HEK293T (cell line): ENCODE data around the gene TRIM29.

Experiments
- CTCF ChIA-PET: fragments of 350-600 bp; formaldehyde crosslinking; extraction: SDS; loops from one replicate; lab custom pipeline; 2021; ENCODE audit warnings: antibody characterized with exemption, inconsistent platforms; lab: Yijun Ruan, JAX
- POLR2A ChIA-PET: fragments of 350-600 bp; formaldehyde crosslinking; extraction: SDS; loops from one replicate; lab custom pipeline; 2020; ENCODE audit warnings: antibody characterized with exemption, inconsistent platforms; lab: Yijun Ruan, JAX
- DNase-seq: peaks from one replicate; pipeline ENCODE4 v3.0.0; 2012; ENCODE audit warnings: mixed read lengths; ENCODE audit errors: extremely low spot score
- ARNT ChIP-seq: fragments of 450-650 bp; IDR thresholded peaks from 2 replicates; pipeline ENCODE4 v1.6.1; 2017; ENCODE audit warnings: mild to moderate bottlenecking
- BHLHE40 ChIP-seq: fragments of 450-650 bp; IDR thresholded peaks from 2 replicates; pipeline ENCODE4 v1.6.1; 2016; ENCODE audit warnings: mild to moderate bottlenecking, moderate library complexity, borderline replicate concordance
- CTBP1 ChIP-seq: fragments of 450-650 bp; IDR thresholded peaks from 2 replicates; pipeline ENCODE4 v1.6.1; 2016; ENCODE audit warnings: borderline replicate concordance
- ELF4 ChIP-seq: fragments of 450-650 bp; IDR thresholded peaks from 2 replicates; pipeline ENCODE4 v1.6.1; 2017; ENCODE audit warnings: antibody characterized with exemption
- FOXA1 ChIP-seq: fragments of 450-650 bp; IDR thresholded peaks from 2 replicates; pipeline ENCODE4 v1.6.1; 2016; ENCODE audit warnings: mild to moderate bottlenecking
- FOXK2 ChIP-seq: fragments of 450-650 bp; IDR thresholded peaks from 2 replicates; pipeline ENCODE4 v1.6.1; 2016; ENCODE audit warnings: mild to moderate bottlenecking
- FOXM1 ChIP-seq: fragments of 450-650 bp; IDR thresholded peaks from 2 replicates; pipeline ENCODE4 v1.6.1; 2017; ENCODE audit warnings: mild to moderate bottlenecking, borderline replicate concordance
- HDGF ChIP-seq: fragments of 450-650 bp; IDR thresholded peaks from 2 replicates; pipeline ENCODE4 v1.6.1; 2017; ENCODE audit warnings: antibody characterized with exemption, borderline replicate concordance
- L3MBTL2 ChIP-seq: fragments of 450-650 bp; conservative IDR thresholded peaks from 2 replicates; pipeline ENCODE4 v1.6.1; 2016; ENCODE audit warnings: mild to moderate bottlenecking
- LEF1 ChIP-seq: fragments of 450-650 bp; IDR thresholded peaks from 2 replicates; pipeline ENCODE4 v1.6.1; 2017; ENCODE audit warnings: mild to moderate bottlenecking, borderline replicate concordance
- NFRKB ChIP-seq: fragments of 450-650 bp; IDR thresholded peaks from 2 replicates; pipeline ENCODE4 v1.6.1; 2016; ENCODE audit warnings: mild to moderate bottlenecking, moderate library complexity
- SP1 ChIP-seq: fragments of 450-650 bp; IDR thresholded peaks from 2 replicates; pipeline ENCODE4 v1.6.1; 2017
- SUZ12 ChIP-seq: fragments of 450-650 bp; IDR thresholded peaks from 2 replicates; pipeline ENCODE4 v1.6.1; 2016; ENCODE audit warnings: mild to moderate bottlenecking
- TARDBP ChIP-seq: fragments of 450-650 bp; IDR thresholded peaks from 2 replicates; pipeline ENCODE4 v1.6.1; 2016
- ZNF384 ChIP-seq: fragments of 450-650 bp; IDR thresholded peaks from 2 replicates; pipeline ENCODE4 v1.6.1; 2016
- TF ChIP-seq, protein P1 (sequence below): fragments of 450-650 bp; IDR thresholded peaks from 2 replicates; pipeline ENCODE4 v1.6.1; 2016

TRIM29 gene

DNA sequence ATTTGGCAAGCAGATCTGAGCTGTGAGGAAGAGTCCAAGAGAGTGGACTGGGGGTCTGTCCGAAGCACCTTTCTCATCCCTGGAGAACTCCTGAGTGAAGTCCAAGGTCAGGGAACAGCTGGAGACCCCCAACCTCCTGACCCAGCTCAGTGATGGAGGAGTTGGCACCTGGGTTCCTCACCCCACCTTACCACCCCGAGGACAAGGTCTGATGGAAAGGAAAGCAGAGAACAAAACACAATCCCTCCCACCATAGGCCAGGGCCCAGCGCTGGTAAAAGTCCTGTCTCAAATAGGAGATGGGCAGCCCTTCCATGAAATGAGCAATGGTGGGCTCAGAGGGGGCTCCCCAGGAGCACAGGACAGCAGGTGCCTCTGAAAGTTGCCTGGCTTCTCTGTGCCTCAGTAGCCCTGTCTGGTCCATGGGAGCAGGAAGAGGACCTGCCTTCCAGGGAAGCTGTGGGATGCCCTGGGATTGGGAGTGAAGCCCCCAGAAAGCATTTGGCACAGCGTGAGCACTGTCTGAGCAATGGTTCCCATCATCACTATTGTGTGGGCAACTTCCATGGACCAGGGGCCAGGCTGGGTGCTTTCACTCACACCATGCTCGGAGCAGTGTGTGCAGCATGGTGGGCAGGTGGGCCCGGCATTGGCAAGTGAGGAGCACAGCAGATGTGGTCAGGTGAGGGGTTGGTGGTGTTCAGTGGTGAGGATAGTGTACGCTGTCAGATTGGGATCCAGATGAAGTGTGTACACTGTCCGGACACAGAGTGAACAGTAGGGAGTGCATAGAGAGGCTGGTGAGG, 7.5 kb downstream of the TRIM29 start:
- ChIA-PET CTCF (no interaction called here), POLR2A (no interaction called here)
- no peak for DNase-seq
- TF ChIP-seq SUZ12 (no peak), LEF1 (no peak), ELF4 (no peak), FOXA1 (no peak), TARDBP (no peak), FOXK2 (no peak), SP1 (no peak), NFRKB (no peak), L3MBTL2 (no peak), CTBP1 (no peak), ZNF384 (no peak), ARNT (no peak)

DNA sequence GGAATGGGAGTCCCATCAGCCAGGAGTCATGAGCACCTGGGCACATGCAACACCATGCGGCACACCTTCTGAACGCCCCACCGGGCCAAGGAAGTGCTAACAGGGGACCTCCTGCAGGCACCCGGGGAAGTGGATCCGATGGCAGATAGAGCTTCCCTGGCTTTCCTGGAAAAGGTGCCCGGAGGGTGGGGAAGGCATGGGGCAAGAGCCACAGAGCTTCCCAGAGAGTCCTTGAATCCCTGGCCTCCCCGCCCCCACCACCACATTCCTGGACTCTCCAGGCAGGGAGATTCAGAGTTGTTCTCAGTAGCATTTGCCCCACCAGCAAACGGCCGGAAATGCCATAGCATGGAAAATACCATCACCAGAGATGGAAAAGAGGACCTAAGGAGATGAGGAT, 8.3 kb downstream of the TRIM29 start:
- no peak for TF ChIP-seq ARNT
- POLR2A ChIA-PET: no interaction called here
- no peak for DNase-seq
- CTCF ChIA-PET: interaction anchor here (1.2 kb wide), 1 partner anchor 20 kb away, joined by 3 read pairs; no protein-coding TSS in a partner anchor

DNA sequence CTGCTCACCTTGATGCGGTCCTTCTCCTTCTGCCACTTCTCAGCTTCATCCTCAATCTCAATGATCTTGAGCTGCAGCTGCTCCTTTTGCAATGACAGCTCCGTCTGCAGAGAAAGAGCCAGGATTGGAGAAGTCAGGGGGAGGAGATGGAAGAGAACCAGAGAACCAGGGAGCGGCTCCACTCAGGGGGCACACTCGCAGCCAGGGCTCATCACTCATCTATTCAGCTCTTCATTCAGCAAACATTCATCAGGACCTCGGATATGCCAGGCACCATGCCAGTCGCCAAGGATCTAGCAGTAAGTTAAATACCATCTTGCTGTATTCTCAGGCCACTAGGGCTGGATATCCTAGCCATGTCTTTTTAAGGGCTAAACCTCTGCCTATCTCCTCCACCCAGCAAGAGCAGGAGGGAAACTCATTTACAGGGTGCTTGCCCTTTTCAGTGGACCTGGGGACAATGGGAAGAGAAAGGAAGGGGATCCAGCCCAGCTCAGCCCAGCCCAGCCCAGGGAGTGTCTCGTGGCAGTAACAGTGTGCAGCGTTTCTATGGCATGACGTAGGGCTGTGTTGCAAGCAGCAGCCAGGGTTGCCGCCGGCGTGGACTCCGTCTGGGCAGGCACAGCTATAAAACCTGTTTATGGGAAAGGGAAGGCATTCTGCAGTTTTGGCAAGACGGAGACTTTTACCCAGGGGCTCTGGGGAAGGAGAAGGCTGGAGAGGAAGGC, 9.4 kb downstream of the TRIM29 start:
- POLR2A ChIA-PET: no interaction called here
- CTCF ChIA-PET: interaction anchor here (1.2 kb wide), 1 partner anchor 19 kb away, joined by 3 read pairs; no protein-coding TSS in a partner anchor
- DNase-seq: peak; percentile 26

DNA sequence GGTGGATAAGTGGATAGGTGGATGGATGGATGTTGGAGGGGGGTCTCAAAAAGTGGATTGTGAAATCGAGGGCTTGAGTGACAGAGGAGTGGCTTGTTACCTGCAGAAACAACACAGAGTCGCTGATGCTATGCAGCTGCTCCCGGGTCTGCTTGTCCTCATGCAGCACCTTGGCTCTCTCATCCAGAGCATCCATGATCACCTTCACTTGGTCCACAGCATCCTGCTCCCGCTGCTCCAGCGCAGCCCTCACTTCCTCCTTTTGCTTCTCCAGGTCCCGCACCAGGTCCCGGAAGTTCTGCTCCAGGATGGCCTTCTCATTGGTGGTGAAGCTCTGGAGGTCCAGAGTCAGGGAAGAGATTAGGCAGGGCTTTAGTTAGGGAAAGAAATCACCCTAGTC, 10.7 kb downstream of the TRIM29 start:
- CTCF ChIA-PET: no interaction called here
- DNase-seq: no peak
- no peak for TF ChIP-seq BHLHE40
- no peak for TF ChIP-seq SUZ12
- TF ChIP-seq FOXK2: no peak
- TF ChIP-seq CTBP1: no peak
- TF ChIP-seq ZNF384: no peak
- TF ChIP-seq FOXA1: no peak
- TF ChIP-seq L3MBTL2: no peak
- no peak for TF ChIP-seq TARDBP
- TF ChIP-seq HDGF: no peak
- TF ChIP-seq NFRKB: no peak
- TF ChIP-seq ELF4: no peak
- POLR2A ChIA-PET: no interaction called here

More for the DNA sequence above, 9.4 kb downstream of the TRIM29 start:
- TF ChIP-seq, protein P1, sequence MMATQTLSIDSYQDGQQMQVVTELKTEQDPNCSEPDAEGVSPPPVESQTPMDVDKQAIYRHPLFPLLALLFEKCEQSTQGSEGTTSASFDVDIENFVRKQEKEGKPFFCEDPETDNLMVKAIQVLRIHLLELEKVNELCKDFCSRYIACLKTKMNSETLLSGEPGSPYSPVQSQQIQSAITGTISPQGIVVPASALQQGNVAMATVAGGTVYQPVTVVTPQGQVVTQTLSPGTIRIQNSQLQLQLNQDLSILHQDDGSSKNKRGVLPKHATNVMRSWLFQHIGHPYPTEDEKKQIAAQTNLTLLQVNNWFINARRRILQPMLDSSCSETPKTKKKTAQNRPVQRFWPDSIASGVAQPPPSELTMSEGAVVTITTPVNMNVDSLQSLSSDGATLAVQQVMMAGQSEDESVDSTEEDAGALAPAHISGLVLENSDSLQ: no peak
- TF ChIP-seq HDGF (no peak), ELF4 (no peak), BHLHE40 (no peak), L3MBTL2 (no peak), TARDBP (no peak), FOXA1 (no peak), SUZ12 (no peak), ARNT (no peak), FOXM1 (no peak)

DNA sequence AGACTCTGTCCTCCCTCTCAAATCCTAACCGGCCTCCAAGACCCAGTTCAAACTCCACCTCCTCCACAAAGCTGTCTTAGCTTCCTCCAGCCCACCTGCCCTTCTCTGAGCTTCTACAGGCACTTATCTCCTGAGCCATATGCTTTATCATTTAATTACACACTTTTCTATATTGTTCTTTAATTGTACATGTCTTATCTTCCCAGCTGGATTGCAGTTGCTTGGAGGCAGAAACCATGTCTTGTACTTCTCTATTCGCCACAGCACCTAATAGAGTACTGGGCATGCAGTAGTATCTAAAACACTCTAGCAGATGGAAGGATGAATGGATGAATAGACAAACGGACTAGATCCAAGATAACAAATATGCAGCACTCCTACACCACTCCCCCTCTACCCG, 11.3 kb downstream of the TRIM29 start:
- ChIA-PET POLR2A (no interaction called here), CTCF (no interaction called here)
- no peak for DNase-seq
- TF ChIP-seq LEF1: no peak
- TF ChIP-seq FOXA1: no peak
- no peak for TF ChIP-seq SP1
- no peak for TF ChIP-seq ELF4
- no peak for TF ChIP-seq BHLHE40
- no peak for TF ChIP-seq TARDBP
- no peak for TF ChIP-seq FOXK2
- TF ChIP-seq, protein P1: no peak
- TF ChIP-seq HDGF: no peak
- TF ChIP-seq L3MBTL2: no peak
- TF ChIP-seq FOXM1: no peak
- no peak for TF ChIP-seq NFRKB
- no peak for TF ChIP-seq SUZ12
- no peak for TF ChIP-seq ARNT
- no peak for TF ChIP-seq ZNF384
- TF ChIP-seq CTBP1: no peak

DNA sequence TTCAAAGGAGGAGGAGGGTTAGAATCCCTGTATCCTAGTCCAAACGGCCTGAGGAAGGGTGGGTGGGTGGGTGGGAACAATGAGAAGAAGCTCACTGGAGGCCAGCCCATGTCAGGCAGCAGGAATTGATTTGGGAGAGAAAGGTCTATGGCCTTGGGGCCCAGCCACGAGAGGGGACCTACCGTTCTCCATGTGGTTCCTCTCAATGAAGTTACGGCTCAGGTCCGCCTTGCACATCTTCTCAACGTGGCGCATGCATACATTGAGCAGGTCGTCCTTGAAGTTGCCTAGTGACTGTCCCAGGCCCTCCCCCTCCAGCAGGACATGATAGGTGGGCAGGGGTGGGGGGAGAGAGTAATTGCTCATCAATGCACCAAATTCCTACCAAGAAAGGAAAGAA, 12.4 kb downstream of the TRIM29 start:
- CTCF ChIA-PET: interaction anchor here (0.7 kb wide), 1 partner anchor 119 kb away, joined by 8 read pairs; no protein-coding TSS in a partner anchor
- POLR2A ChIA-PET: no interaction called here
- TF ChIP-seq ELF4: no peak
- no peak for TF ChIP-seq FOXK2
- no peak for TF ChIP-seq ZNF384
- no peak for TF ChIP-seq TARDBP
- TF ChIP-seq SP1: no peak
- no peak for TF ChIP-seq ARNT
- TF ChIP-seq HDGF: no peak
- TF ChIP-seq, protein P1: no peak
- TF ChIP-seq SUZ12: no peak
- TF ChIP-seq CTBP1: no peak
- no peak for TF ChIP-seq NFRKB
- no peak for DNase-seq
